ENCODE measurements around the gene EIF2AK3.

The EIF2AK3 gene

DNA sequence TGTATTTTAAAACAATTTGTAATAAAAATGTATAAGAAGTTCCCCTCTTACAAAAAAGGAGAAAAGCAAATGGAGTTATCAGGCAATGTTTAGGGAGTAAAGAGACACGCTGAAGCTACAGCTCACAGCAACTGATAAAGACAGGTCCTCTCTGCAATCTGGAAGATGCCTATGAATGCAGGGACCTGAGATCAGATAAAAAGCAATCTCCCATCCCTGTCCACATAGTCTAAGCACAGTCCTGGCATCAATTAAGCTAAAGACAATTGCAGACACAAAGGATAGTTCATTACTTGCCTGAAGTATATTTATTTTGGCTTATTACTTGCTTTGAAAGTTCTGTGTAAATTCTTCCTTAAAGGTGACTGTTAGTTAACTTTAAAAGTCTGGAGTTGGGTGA, 5.0 kb downstream of the EIF2AK3 start:
- FAIRE-seq: no peak
- TF ChIP-seq POLR2A (IDR thresholded peaks at IDR 0.05; ENCODE audit: low read depth, low read length): no peak
- no peak for DNase-seq (ENCODE audit: insufficient read length, low spot score)

DNA sequence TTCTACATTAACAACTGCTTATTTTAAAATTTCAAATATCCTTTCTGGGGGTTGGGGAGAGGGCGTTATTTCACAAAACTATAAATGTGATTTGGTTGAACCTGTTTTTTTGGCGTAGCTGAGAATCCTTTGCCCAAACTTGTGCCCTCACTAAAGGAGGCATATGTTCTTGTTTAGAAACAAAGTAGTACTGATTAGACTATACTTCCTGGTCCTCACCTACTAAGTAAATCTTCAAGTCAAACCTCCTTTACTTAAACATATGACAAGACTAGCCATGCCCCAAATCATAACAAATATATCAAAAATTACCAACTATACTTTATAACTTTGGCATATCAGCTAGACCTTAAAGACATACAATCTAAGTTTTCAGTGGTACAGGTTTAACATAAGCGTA, 5.8 kb downstream of the EIF2AK3 start:
- FAIRE-seq (no peak), DNase-seq (ENCODE audit: insufficient read length, low spot score) (no peak)

DNA sequence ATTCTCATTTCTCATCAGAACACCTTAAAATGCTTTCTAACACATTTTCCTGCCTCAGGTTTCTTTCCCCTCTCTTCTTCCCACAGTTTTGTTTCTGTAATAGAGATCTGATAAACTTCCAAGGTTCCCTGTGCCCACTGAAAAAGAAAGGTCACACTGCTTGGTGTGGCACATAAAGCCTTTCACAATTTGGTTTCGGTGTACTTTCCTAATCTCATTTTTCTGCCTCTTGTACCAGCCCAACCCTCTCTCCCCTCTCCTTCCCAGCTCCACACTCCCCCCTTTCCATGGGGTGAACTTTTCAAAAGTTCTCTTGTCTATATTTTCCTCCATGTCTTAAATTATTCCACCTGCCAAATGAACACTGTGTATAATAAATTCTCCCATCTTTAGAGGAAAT, 7.2 kb downstream of the EIF2AK3 start:
- FAIRE-seq: no peak

More for the DNA sequence above, 5.8 kb downstream of the EIF2AK3 start:
- TF ChIP-seq POLR2A (IDR thresholded peaks at IDR 0.05; ENCODE audit: low read depth, low read length): no peak

DNA sequence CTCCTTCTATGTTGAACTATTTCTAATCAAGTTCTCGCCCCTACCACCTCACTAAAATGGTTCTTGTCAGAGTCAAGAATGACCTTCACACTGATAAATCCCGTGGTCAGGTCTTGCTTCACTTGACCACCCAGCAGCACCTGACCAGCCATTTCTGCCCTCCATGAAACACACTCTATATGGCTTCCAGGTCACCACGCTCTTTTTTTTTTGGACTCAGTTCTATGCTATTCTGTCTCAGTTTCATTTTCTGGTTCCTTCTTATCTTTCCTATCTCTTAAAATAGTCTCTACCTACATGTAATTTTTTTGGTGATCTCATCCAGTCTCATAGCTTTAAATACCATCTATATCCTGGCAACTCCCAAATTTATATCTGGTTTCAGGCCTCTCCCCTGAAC, 11.4 kb downstream of the EIF2AK3 start:
- DNase-seq (ENCODE audit: insufficient read length, low spot score) (no peak), FAIRE-seq (no peak)
- TF ChIP-seq POLR2A (IDR thresholded peaks at IDR 0.05; ENCODE audit: low read depth, low read length): no peak

More for the DNA sequence above, 7.2 kb downstream of the EIF2AK3 start:
- DNase-seq (ENCODE audit: insufficient read length, low spot score): no peak
- TF ChIP-seq POLR2A (IDR thresholded peaks at IDR 0.05; ENCODE audit: low read depth, low read length): no peak

DNA sequence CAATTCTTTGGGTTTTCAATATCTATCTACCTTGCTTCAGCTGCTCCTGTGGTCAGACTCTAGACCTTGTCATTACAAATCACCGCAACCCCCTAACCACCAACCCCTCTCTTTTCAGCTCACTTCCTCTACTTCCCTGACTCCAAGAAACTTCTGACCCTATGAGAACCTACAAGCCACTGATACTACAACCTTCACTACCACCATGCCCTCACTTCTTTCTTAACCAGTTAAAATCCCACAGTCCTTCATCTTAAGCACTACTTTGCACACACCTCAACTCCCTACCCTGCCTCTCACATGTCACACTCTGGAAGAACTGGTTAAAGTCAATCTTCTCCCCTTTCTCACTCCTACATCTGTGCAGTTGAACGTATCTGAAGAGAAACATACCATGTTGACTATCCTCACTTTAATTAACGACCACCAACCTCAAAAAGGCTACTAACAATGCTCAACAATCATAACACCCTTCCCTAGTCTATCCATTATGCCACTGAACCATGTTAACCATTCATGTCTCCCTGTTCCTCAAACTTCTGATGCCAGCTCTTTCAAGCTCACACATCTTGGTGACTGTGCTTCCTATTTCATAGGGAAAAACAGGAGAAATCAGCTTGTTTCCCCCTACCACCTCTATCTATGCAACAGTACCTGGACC, 12.6 kb downstream of the EIF2AK3 start:
- no peak for FAIRE-seq
- DNase-seq (ENCODE audit: insufficient read length, low spot score): no peak
- no peak for TF ChIP-seq POLR2A (IDR thresholded peaks at IDR 0.05; ENCODE audit: low read depth, low read length)

DNA sequence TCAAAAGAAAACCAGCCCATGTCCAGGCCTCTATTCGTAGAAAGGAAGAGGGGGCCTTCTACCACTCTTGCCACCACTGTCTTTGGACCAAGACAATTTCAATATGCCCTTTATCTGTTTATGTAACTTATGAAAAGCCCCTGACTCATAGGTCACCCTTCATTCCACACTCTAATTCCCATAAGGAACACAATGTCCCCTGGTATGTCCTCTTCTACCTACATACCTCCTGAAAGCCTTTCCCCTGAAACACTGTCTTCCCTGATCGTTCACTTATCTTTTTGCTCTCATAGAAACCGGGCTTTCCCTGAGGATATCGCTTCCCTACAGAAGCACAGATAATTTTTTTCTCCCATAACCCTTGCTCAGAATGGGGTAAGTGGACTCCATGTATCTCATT, 13.3 kb downstream of the EIF2AK3 start:
- no peak for DNase-seq (ENCODE audit: insufficient read length, low spot score)
- TF ChIP-seq POLR2A (IDR thresholded peaks at IDR 0.05; ENCODE audit: low read depth, low read length): no peak
- FAIRE-seq: no peak

DNA sequence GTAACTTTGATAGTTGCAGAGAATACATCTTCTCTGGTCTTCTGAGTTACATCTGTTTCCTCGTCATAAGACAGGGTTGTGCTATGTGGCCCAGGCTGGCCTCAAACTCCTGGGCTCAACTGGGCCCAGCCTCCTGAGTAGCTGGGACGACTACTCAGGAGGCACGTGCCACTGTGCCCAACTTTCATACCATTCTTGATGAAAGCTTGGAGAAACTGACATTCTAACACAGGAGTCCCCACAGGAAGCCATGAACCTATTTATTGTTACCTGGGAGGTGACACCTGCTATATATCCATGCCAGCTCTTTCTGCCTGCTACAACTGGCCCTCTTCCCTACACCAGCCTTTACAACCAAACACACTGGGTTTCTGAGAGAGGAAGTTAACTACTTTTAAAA, 19.1 kb downstream of the EIF2AK3 start:
- DNase-seq (ENCODE audit: insufficient read length, low spot score) (no peak), FAIRE-seq (no peak)
- no peak for TF ChIP-seq POLR2A (IDR thresholded peaks at IDR 0.05; ENCODE audit: low read depth, low read length)

DNA sequence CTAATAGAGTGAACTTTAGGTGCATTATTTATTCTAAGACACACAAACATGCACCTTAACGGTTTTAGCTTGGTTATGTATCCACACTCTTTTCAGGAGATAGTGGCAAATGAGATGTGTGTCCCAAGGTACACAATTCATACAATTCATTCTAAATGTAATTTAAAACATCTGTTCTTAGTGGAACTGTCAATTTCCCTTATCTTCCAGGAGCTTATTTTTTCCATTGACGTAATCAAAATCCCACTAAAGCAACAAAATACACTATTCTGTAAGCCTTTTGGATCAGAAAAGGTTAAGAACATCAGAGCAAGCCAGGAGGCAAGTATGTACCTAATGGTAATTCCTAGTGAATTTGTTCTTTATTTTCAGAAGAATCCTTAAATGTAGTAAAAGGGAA, 19.8 kb downstream of the EIF2AK3 start:
- no peak for TF ChIP-seq POLR2A (IDR thresholded peaks at IDR 0.05; ENCODE audit: low read depth, low read length)
- DNase-seq (ENCODE audit: insufficient read length, low spot score) (no peak), FAIRE-seq (no peak)

DNA sequence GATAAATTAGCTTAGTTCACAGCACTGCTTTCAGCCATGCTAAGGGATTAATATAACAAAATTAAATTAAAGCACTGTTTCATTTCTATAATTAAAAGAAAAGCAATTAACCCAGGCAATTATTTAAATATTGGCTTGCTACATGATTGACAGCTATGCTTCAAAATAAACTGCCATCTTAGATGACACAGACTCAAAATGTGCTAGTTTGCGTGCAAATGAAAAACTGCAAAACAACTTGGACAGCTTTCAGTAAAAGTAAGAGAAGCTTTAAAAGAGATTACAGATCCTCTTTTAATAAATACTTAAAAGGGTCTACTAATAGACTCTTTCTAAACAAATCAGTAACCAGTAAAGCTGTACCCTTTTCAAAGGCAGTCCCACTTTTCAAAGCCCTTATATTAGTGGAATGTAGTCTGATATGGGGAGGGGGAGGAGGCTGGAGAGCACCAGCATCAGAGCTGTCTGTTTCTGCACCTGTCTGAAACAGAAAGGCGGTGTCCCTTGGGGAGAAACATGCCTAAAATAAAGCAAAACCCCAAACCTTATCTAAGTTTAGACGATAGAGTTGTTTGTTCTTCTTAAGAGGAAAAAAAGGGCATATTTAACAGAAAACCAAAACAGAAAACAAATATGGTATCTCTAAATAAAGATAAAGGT, 20.8 kb downstream of the EIF2AK3 start:
- DNase-seq (ENCODE audit: insufficient read length, low spot score) (no peak), FAIRE-seq (no peak)
- no peak for TF ChIP-seq POLR2A (IDR thresholded peaks at IDR 0.05; ENCODE audit: low read depth, low read length)

DNA sequence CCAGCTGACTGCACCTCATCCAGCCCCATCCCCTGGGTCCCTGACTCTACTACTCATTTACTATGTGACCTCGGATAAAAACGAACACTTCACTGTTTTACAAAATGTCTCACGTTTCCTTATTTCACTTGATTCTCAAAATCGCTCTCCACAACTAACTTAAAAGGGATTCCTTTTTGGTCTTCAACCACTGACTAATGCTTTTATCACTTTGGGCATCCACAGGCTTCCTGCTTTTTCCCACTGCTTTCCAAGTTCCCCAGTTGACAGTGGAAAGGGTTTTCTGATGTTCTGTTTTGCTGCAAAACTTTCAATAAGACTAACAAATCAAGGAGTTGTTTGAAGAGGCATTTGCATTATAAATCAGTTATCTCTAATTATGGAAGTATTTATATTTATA, 24.1 kb downstream of the EIF2AK3 start:
- no peak for DNase-seq (ENCODE audit: insufficient read length, low spot score)
- TF ChIP-seq POLR2A (IDR thresholded peaks at IDR 0.05; ENCODE audit: low read depth, low read length): no peak
- peak; percentile 93 for FAIRE-seq

DNA sequence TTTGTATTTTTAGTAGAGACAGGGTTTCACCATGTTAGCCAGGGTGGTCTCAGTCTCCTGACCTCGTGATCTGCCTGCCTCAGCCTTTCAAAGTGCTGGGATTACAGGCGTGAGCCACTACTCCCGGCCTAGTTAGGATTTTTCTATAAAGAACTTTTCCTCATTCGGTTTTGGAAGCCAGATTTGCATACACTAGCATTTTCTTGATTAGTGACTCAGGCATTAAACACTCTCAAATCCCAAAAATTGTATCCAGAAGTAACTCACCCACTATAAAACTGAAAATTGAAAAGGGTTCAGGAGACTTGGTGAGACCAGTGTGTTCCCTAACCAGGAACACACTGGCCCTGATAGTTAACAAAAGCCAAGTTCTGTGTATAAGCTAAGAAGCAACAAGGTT, 25.2 kb downstream of the EIF2AK3 start:
- no peak for TF ChIP-seq POLR2A (IDR thresholded peaks at IDR 0.05; ENCODE audit: low read depth, low read length)
- no peak for DNase-seq (ENCODE audit: insufficient read length, low spot score)
- no peak for FAIRE-seq

DNA sequence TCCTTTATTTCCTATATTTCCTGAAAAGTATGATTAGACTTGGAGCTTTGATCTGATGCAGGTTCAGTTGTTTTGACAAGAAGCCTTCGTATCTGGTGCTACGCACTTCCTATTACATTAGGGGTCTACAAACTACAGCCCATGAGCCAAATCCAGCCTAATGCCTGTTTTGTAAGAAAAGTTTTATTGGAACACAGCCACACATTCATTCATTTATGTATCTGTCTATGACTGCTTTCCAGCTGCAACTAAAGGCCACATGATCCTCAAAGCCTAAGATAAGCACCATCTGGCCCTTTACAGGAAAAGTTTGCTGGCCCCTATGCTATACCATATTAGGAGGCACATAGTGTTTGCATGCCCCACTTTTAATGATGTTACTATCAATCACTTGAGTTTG, 26.0 kb downstream of the EIF2AK3 start:
- DNase-seq (ENCODE audit: insufficient read length, low spot score) (no peak), FAIRE-seq (no peak)
- TF ChIP-seq POLR2A (IDR thresholded peaks at IDR 0.05; ENCODE audit: low read depth, low read length): no peak

DNA sequence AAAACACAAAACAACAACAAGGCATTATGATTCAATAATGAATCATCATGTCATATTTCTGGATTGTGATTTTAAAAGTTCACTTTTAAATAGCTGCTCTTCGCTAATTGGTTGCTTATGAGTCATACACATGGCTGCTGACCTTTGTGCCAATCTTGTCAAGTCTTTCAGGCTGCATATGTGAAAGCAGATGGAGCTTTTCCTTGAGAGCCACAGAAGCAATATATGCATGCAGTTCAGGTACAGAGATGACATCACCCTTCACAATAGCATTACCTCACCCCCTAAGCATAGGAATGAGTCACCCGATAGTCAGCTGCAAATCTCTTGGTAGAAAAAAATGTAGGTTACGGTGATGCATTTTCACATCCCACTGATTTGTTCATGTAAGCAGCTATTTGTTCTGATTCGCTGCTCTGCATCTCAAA, 27.2 kb downstream of the EIF2AK3 start:
- peak; percentile 38 for DNase-seq (ENCODE audit: insufficient read length, low spot score)
- peak; percentile 100 for FAIRE-seq
- TF ChIP-seq POLR2A (IDR thresholded peaks at IDR 0.05; ENCODE audit: low read depth, low read length): no peak

DNA sequence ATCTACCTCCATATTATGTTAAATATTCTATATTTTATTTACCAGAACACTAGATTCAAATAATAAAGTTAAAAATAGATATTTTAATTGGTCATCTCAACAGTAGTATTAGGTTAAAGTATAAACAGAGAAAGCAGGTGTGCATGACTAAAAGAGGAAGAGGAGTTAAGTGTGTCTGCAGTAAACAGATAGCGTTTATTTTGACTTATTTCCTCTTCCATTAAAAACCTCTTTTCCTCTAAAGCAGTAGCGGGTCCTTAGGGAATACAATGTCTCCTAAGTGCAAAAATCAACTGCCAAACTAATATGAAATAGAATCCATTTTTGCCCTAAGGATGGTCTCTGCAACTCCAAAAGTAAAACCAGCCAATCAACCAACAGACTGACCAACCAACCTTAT, 27.7 kb downstream of the EIF2AK3 start:
- FAIRE-seq (no peak), DNase-seq (ENCODE audit: insufficient read length, low spot score) (no peak)
- TF ChIP-seq POLR2A (IDR thresholded peaks at IDR 0.05; ENCODE audit: low read depth, low read length): no peak

DNA sequence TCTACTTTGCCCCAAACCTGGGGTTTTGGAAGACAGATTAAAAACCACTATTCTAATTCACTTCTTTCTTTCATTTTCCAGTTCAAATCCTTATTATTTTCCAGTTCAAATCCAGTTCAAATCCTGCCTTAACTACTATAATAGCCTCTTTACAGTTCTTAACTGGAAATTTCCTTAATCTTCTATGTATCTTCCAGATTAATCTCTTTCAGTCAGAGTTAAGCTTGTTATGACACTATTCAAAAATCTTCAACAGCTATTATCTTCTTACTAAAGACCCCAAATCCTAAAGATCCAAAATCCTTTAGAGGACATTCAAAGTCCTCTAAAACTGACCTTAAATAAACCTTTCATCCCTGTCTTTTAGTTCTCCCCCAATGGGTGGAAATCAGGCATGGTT, 30.1 kb downstream of the EIF2AK3 start:
- DNase-seq (ENCODE audit: insufficient read length, low spot score): no peak
- no peak for FAIRE-seq
- TF ChIP-seq POLR2A (IDR thresholded peaks at IDR 0.05; ENCODE audit: low read depth, low read length): no peak
